Epithelial cell of esophagus (primary cell): ENCODE measurements around the gene EXD2.
"Not testable (repeated sequence)": the region's sequence is repeated elsewhere in the genome, so short reads cannot be mapped to it uniquely, and the experiment has no call there.

Experiments used
- DNase-seq: peaks from one replicate; pipeline ENCODE4 v3.0.0; 2010; ENCODE audit warnings: low read depth
- H3K4me3 ChIP-seq: 2 replicates; pipeline ENCODE4 v1.5.1; 2011; ENCODE audit warnings: mild to moderate bottlenecking, low read length, control low read depth
- CTCF ChIP-seq: IDR thresholded peaks from 2 replicates; pipeline ENCODE4 v1.5.1; 2011; ENCODE audit warnings: low read depth, mild to moderate bottlenecking, low read length, control low read depth, inconsistent platforms; ENCODE audit not compliant: insufficient read depth; ENCODE audit errors: missing control alignments

Gene EXD2

GRCh38 chr14:69170839-69171238 is 20.5 kb upstream of the EXD2 start:
- no peak overlapping the region for H3K4me3 ChIP-seq
- TF ChIP-seq CTCF, result no peak
- peak; percentile 34 for DNase-seq

GRCh38 chr14:69171569-69171968 is 19.7 kb upstream of the EXD2 start:
- TF ChIP-seq CTCF, result no peak
- no peak overlapping the region for H3K4me3 ChIP-seq
- no peak for DNase-seq

- TF ChIP-seq CTCF, result no peak
- H3K4me3 ChIP-seq, result no peak overlapping the region
Measured at GRCh38 chr14:69175130-69175529, 16.2 kb upstream of the EXD2 start.

GRCh38 chr14:69181491-69181890 is 9.8 kb upstream of the EXD2 start:
- no peak for DNase-seq
- no peak for TF ChIP-seq CTCF

More at GRCh38 chr14:69175130-69175529, 16.2 kb upstream of the EXD2 start:
- no peak for DNase-seq

GRCh38 chr14:69182580-69182979 is 8.7 kb upstream of the EXD2 start:
- H3K4me3 ChIP-seq, DNase-seq: not testable (repeated sequence)

More at GRCh38 chr14:69181491-69181890, 9.8 kb upstream of the EXD2 start:
- no peak overlapping the region for H3K4me3 ChIP-seq

- DNase-seq, result no peak
- H3K4me3 ChIP-seq, result no peak overlapping the region
- TF ChIP-seq CTCF, result no peak
Measured at GRCh38 chr14:69183735-69184134, 7.6 kb upstream of the EXD2 start.

- no peak for DNase-seq
- TF ChIP-seq CTCF, result no peak
- no peak overlapping the region for H3K4me3 ChIP-seq
Measured at GRCh38 chr14:69190191-69190590, 1.1 kb upstream of the EXD2 start.
